SU-DHL-6 (cell line): ENCODE measurements around the gene MOAP1.
"Not testable (repeated sequence)": the region's sequence is repeated elsewhere in the genome, so short reads cannot be mapped to it uniquely, and the experiment has no call there.

ENCODE experiments used
- H2AFZ ChIP-seq: fragments of 200-600 bp; sonication (generic); 2 replicates; pipeline ENCODE4 v1.6.1; 2014; ENCODE audit warnings: low read depth, mild to moderate bottlenecking, moderate library complexity, mixed read lengths, antibody characterized with exemption, low read length; ENCODE audit not compliant: severe bottlenecking
- H3F3A ChIP-seq: fragments of 200-600 bp; shearing (Covaris generic); 2 replicates; pipeline ENCODE4 v1.6.0; 2016; ENCODE audit warnings: antibody characterized with exemption, mild to moderate bottlenecking; ENCODE audit not compliant: insufficient read depth
- H3K27ac ChIP-seq: fragments of 200-600 bp; sonication (generic); 2 replicates; pipeline ENCODE4 v1.5.1; 2016; ENCODE audit warnings: low read depth, mild to moderate bottlenecking, low read length, moderate library complexity, mixed read lengths
- H3K27me3 ChIP-seq: fragments of 200-600 bp; sonication (generic), shearing (Covaris generic); 2 replicates; pipeline ENCODE4 v1.6.0; 2014; ENCODE audit warnings: mild to moderate bottlenecking, low read length
- H3K36me3 ChIP-seq: fragments of 200-600 bp; sonication (generic); 2 replicates; pipeline ENCODE4 v1.6.1; 2014; ENCODE audit warnings: mild to moderate bottlenecking, low read length, mixed read lengths
- H3K4me2 ChIP-seq: fragments of 300-600, 200-600 bp; shearing (Covaris generic), sonication (generic); 2 replicates; pipeline ENCODE4 v1.6.0; 2014; ENCODE audit warnings: low read length, low read depth, mild to moderate bottlenecking; ENCODE audit not compliant: poor library complexity, severe bottlenecking
- H3K4me3 ChIP-seq: fragments of 200-600 bp; sonication (generic); 2 replicates; pipeline ENCODE4 v1.5.1; 2014; ENCODE audit warnings: antibody characterized with exemption, low read length, mild to moderate bottlenecking, mixed read lengths; ENCODE audit not compliant: insufficient read depth, poor library complexity, severe bottlenecking
- H3K79me2 ChIP-seq: fragments of 200-600 bp; sonication (generic); 2 replicates; pipeline ENCODE4 v1.6.1; 2014; ENCODE audit warnings: mild to moderate bottlenecking, low read length, moderate library complexity; ENCODE audit not compliant: insufficient read depth
- H3K9ac ChIP-seq: fragments of 200-600 bp; sonication (generic); 2 replicates; pipeline ENCODE4 v1.7.0; 2014; ENCODE audit warnings: mild to moderate bottlenecking, low read length
- H3K9me2 ChIP-seq: fragments of 200-600 bp; sonication (generic); replicated peaks from 2 replicates; pipeline ENCODE4 v1.6.1; 2014; ENCODE audit warnings: low read length; ENCODE audit not compliant: insufficient read depth
- H3K9me3 ChIP-seq: fragments of 200-600 bp; sonication (generic); 2 replicates; pipeline ENCODE4 v1.6.1; 2014; ENCODE audit warnings: low read length, mixed read lengths; ENCODE audit not compliant: insufficient read depth
- H4K20me1 ChIP-seq: fragments of 200-600 bp; sonication (generic); 2 replicates; pipeline ENCODE4 v1.6.1; 2014; ENCODE audit warnings: low read depth, mild to moderate bottlenecking, antibody characterized with exemption, low read length, moderate library complexity, mixed read lengths
- EZH2phosphoT487 ChIP-seq: fragments of 200-600 bp; sonication (generic), shearing (Covaris generic); conservative IDR thresholded peaks from 2 replicates; pipeline ENCODE4 v1.6.1; 2018; ENCODE audit warnings: mild to moderate bottlenecking, antibody characterized with exemption, low read length, moderate library complexity, mixed read lengths
- TF ChIP-seq, protein P1 (sequence below): fragments of 200-600 bp; sonication (generic); IDR thresholded peaks from one replicate; pipeline ENCODE4 v1.5.1; 2017; ENCODE audit warnings: antibody characterized with exemption, mild to moderate bottlenecking, low read length, moderate library complexity; ENCODE audit not compliant: insufficient read depth, poor library complexity, severe bottlenecking

The MOAP1 gene

GRCh38 chr14:93184391-93185348 is at the start of gene MOAP1, which contains the start of gene LYSET:
Gene MOAP1, minus strand, starts transcription at chr14:93184897. Its CDS starts 655 bp downstream, at chr14:93184242.
Gene LYSET, plus strand, starts transcription at chr14:93185317. Its CDS starts 89 bp downstream, at chr14:93185406.
- Histone ChIP-seq H4K20me1 (no peaks in the 10 kb centered on the region), H3K9me2 (no peaks in the 10 kb centered on the region), H3K27me3 (no peaks in the 10 kb centered on the region), H3K79me2 (peaks cover 24% of the 10 kb centered on the region), H3K36me3 (0 out of 2 replicates have a peak, but pooled peaks cover 3% of the 10 kb centered on the region), H3K4me2 (peak within 1 kb of the TSS; percentile 76), H3K9ac (peak within 1 kb of the TSS; percentile 97), H2AFZ (peak within 1 kb of the TSS; percentile 88), H3K9me3 (no peaks in the 10 kb centered on the region), H3F3A (peaks cover 16% of the 10 kb centered on the region), H3K27ac (peak within 1 kb of the TSS; percentile 91), H3K4me3 (peak within 1 kb of the TSS; percentile 84)
- no peak for TF ChIP-seq EZH2phosphoT487
- TF ChIP-seq, protein P1, sequence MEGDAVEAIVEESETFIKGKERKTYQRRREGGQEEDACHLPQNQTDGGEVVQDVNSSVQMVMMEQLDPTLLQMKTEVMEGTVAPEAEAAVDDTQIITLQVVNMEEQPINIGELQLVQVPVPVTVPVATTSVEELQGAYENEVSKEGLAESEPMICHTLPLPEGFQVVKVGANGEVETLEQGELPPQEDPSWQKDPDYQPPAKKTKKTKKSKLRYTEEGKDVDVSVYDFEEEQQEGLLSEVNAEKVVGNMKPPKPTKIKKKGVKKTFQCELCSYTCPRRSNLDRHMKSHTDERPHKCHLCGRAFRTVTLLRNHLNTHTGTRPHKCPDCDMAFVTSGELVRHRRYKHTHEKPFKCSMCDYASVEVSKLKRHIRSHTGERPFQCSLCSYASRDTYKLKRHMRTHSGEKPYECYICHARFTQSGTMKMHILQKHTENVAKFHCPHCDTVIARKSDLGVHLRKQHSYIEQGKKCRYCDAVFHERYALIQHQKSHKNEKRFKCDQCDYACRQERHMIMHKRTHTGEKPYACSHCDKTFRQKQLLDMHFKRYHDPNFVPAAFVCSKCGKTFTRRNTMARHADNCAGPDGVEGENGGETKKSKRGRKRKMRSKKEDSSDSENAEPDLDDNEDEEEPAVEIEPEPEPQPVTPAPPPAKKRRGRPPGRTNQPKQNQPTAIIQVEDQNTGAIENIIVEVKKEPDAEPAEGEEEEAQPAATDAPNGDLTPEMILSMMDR, result no peak

DNA sequence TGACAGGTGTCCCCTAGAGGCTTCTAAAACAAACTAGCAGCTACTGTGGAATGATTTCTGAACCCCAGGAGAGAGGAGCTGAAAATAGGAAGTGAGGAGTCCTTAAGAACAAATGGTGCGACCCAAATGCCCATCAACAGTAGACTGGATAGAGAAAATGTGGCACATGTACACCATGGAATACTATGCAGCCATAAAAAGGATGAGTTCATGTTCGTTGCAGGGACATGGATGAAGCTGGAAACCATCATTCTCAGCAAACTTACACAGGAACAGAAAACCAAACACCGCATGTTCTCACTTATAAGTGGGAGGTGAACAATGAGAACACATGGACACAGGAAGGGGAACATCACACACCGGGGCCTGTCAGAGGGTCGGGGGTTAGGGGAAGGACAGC is 48.4 kb upstream of the MOAP1 start:
- not testable (repeated sequence) for H3K79me2 ChIP-seq, H3K4me2 ChIP-seq, H3K4me3 ChIP-seq, H4K20me1 ChIP-seq, H2AFZ ChIP-seq, H3K27ac ChIP-seq, H3F3A ChIP-seq, H3K9ac ChIP-seq, H3K36me3 ChIP-seq, H3K27me3 ChIP-seq, H3K9me2 ChIP-seq, H3K9me3 ChIP-seq

- Histone ChIP-seq H3F3A (0 out of 2 replicates have a peak, but pooled peaks cover 3% of the 10 kb centered on the region), H3K27ac (no peak overlapping the region), H4K20me1 (no peaks in the 10 kb centered on the region; the same call in 1 of the 2 replicates), H3K9me3 (no peaks in the 10 kb centered on the region), H3K4me2 (no peak overlapping the region), H3K79me2 (no peaks in the 10 kb centered on the region), H3K9me2 (no peaks in the 10 kb centered on the region), H3K9ac (no peak overlapping the region), H3K4me3 (no peak overlapping the region), H3K36me3 (peaks cover 13% of the 10 kb centered on the region; the same call in 1 of the 2 replicates), H3K27me3 (no peaks in the 10 kb centered on the region), H2AFZ (no peak overlapping the region)
- TF ChIP-seq EZH2phosphoT487, result no peak
- TF ChIP-seq, protein P1, result no peak
Observed at GRCh38 chr14:93232159-93232558, 47.5 kb upstream of the MOAP1 start.
